Endothelial cell of umbilical vein (primary cell): ENCODE results near the gene SHISA7. TPM values are rescaled to one million over a fixed set of nuclear protein-coding genes. Genes with fewer than 3 reads are reported as not detected.

Source experiments
- BruUV-seq: library from RNA; stranded (reverse); fragments of 400-500 nt; replicated peaks from 2 replicates; lab custom pipeline; 2021; lab: Mats Ljungman, UMichigan
- CTCF ChIA-PET: fragments of 300-600, 350-600 bp; sonication (Branson Sonifier 250); formaldehyde crosslinking; loops from one replicate; lab custom pipeline; 2021; ENCODE audit warnings: antibody characterized with exemption, inconsistent platforms; lab: Charles Lee
- POLR2A ChIA-PET: fragments of 300-600, 350-600 bp; sonication (Branson Sonifier 250); formaldehyde crosslinking; loops from one replicate; lab custom pipeline; 2021; ENCODE audit warnings: antibody characterized with exemption, inconsistent platforms; lab: Charles Lee
- DNase-seq: peaks from one replicate; pipeline ENCODE4 v3.0.0-alpha.2; 2011; ENCODE audit warnings: low read depth, low spot score
- FAIRE-seq: peaks from 2 replicates; lab custom pipeline; 2011; peaks lifted over from hg19 to GRCh38; lab: Jason Lieb, UNC
- H2AFZ ChIP-seq: 2 replicates; pipeline ENCODE4 v1.6.0; 2012; ENCODE audit warnings: low read depth, low read length, control low read depth, inconsistent platforms
- H3K27ac ChIP-seq: 2 replicates; pipeline ENCODE4 v1.5.1; 2011; ENCODE audit warnings: low read depth, mild to moderate bottlenecking, control low read depth, low read length, moderate library complexity; ENCODE audit not compliant: insufficient read depth
- H3K27me3 ChIP-seq, 2 experiments: 2 replicates each; pipeline versions ENCODE4 v1.6.0 to v1.6.1; 2011; ENCODE audit warnings: low read length in 2 of 2, mixed read lengths in 1 of 2; ENCODE audit not compliant: control insufficient read depth in 2 of 2, insufficient read depth in 2 of 2
- H3K36me3 ChIP-seq, 2 experiments: 2 replicates in 1 of 2; 3 replicates in 1 of 2; pipeline ENCODE4 v1.5.1; 2011; ENCODE audit warnings: low read length in 2 of 2, mild to moderate bottlenecking in 1 of 2, moderate library complexity in 1 of 2; ENCODE audit not compliant: control insufficient read depth in 2 of 2, insufficient read depth in 2 of 2; ENCODE audit errors: extremely low read depth in 1 of 2
- H3K4me1 ChIP-seq: 3 replicates; pipeline ENCODE4 v1.5.1; 2011; ENCODE audit warnings: mild to moderate bottlenecking, low read length; ENCODE audit not compliant: control insufficient read depth, insufficient read depth; ENCODE audit errors: extremely low read depth
- H3K4me2 ChIP-seq: 2 replicates; pipeline ENCODE4 v1.6.1; 2011; ENCODE audit warnings: low read length, control low read depth, mixed read lengths; ENCODE audit not compliant: insufficient read depth
- H3K4me3 ChIP-seq, 3 experiments: fragments of 200-600 bp in 1 of 3; sonication (generic), shearing (Covaris generic) in 1 of 3; replicated peaks in 1 of 3; 2 replicates each; pipeline ENCODE4 v1.5.1; 2011 to 2016; ENCODE audit warnings: control low read depth in 3 of 3, low read length in 3 of 3, mild to moderate bottlenecking in 2 of 3, inconsistent platforms in 1 of 3, low read depth in 1 of 3, moderate library complexity in 1 of 3; ENCODE audit not compliant: insufficient read depth in 1 of 3
- H3K79me2 ChIP-seq: 2 replicates; pipeline ENCODE4 v1.6.0; 2012; ENCODE audit warnings: low read length, inconsistent platforms; ENCODE audit not compliant: control insufficient read depth, insufficient read depth
- H3K9ac ChIP-seq: replicated peaks from 2 replicates; pipeline ENCODE3; 2011; ENCODE audit warnings: low read length, control low read depth; ENCODE audit not compliant: insufficient read depth; ENCODE audit errors: extremely low read depth
- H3K9me1 ChIP-seq: replicated peaks from 3 replicates; pipeline ENCODE4 v1.6.0; 2011; ENCODE audit warnings: mild to moderate bottlenecking, low read length; ENCODE audit not compliant: control insufficient read depth, insufficient read depth; ENCODE audit errors: extremely low read depth
- H3K9me3 ChIP-seq: replicated peaks from 2 replicates; pipeline ENCODE4 v1.5.1; 2012; ENCODE audit warnings: low read length, inconsistent platforms; ENCODE audit not compliant: control insufficient read depth, insufficient read depth
- H4K20me1 ChIP-seq: replicated peaks from 2 replicates; pipeline ENCODE3; 2011; ENCODE audit warnings: mild to moderate bottlenecking, low read length; ENCODE audit not compliant: control insufficient read depth, insufficient read depth; ENCODE audit errors: extremely low read depth
- EZH2 ChIP-seq: IDR thresholded peaks from 2 replicates; pipeline ENCODE4 v1.6.1; 2012; ENCODE audit warnings: borderline replicate concordance, low read depth, mild to moderate bottlenecking, moderate library complexity, low read length, inconsistent platforms; ENCODE audit not compliant: severe bottlenecking
- FOS ChIP-seq: IDR thresholded peaks from 2 replicates; pipeline ENCODE4 v1.6.1; 2011; ENCODE audit warnings: mild to moderate bottlenecking, low read length, moderate library complexity, borderline replicate concordance; ENCODE audit not compliant: insufficient read depth
- GATA2 ChIP-seq: IDR thresholded peaks from 2 replicates; pipeline ENCODE4 v1.7.0; 2011; ENCODE audit warnings: low read depth, mild to moderate bottlenecking, moderate library complexity, mixed read lengths, low read length; ENCODE audit not compliant: insufficient read length, insufficient read depth
- JUN ChIP-seq: IDR thresholded peaks from 2 replicates; pipeline ENCODE4 v1.6.1; 2011; ENCODE audit warnings: borderline replicate concordance, low read depth; ENCODE audit not compliant: insufficient read length, insufficient read depth
- MYC ChIP-seq: IDR thresholded peaks from one replicate; pipeline ENCODE4 v1.6.1; 2011; ENCODE audit warnings: mild to moderate bottlenecking, low read depth, low read length
- POLR2A ChIP-seq: IDR thresholded peaks from 2 replicates; pipeline ENCODE4 v1.6.1; 2012; ENCODE audit warnings: low read depth, mild to moderate bottlenecking, control low read depth, low read length
- POLR2AphosphoS5 ChIP-seq: IDR thresholded peaks from 2 replicates; pipeline ENCODE4 v1.6.1; 2012; ENCODE audit warnings: low read depth, mild to moderate bottlenecking, control low read depth, low read length, moderate library complexity; ENCODE audit not compliant: insufficient read depth
- dilution Hi-C: fragments of 300-500 bp; cut with MboI; formaldehyde crosslinking; loops from one replicate; pipeline ENCODE4 v1.15.0; 2019; ENCODE audit warnings: low sequenced_read_pairs; ENCODE audit not compliant: extremely low pct_ligation_motif_present
- intact Hi-C: fragments of 100-400 bp; cut with micrococcal nuclease; formaldehyde crosslinking; loops from one replicate; pipeline ENCODE4 v1.10.0; 2022
- polyA plus RNA-seq, 4 experiments: library from polyadenylated mRNA; depleted of rRNA in 3 of 4; stranded (reverse) in 3 of 4; unstranded in 1 of 4; fragments of >200 nt; gene quantifications; 2 replicates each; pipeline versions ENCODE4 v1.2.1 to v1.2.3, GENCODE V29; 2011 to 2012; ENCODE audit warnings: missing spikeins in 1 of 4
- total RNA-seq: library from RNA; stranded (reverse); gene quantifications from 2 replicates; pipeline ENCODE4 v1.2.3, GENCODE V29; 2021
- TF ChIP-seq, protein P1 (sequence below): IDR thresholded peaks from 2 replicates; pipeline ENCODE4 v1.6.1; 2011; ENCODE audit not compliant: insufficient read depth, insufficient read length
- TF ChIP-seq, protein P2 (sequence below), 2 donors: IDR thresholded peaks; 1 replicate in 1 of 2; 2 replicates in 1 of 2; pipeline ENCODE4 v1.5.1; 2011; ENCODE audit warnings: low read length in 2 of 2, mild to moderate bottlenecking in 2 of 2, moderate library complexity in 2 of 2, control low read depth in 1 of 2, inconsistent platforms in 1 of 2, low read depth in 1 of 2; ENCODE audit not compliant: insufficient read depth in 1 of 2; ENCODE audit errors: extremely low read depth in 1 of 2

SHISA7 gene
- total and polyA plus RNA-seq, 2 donors (not counting 3 experiments of a cell fraction or from before 2014, with no cell fraction given) = not detected

DNA sequence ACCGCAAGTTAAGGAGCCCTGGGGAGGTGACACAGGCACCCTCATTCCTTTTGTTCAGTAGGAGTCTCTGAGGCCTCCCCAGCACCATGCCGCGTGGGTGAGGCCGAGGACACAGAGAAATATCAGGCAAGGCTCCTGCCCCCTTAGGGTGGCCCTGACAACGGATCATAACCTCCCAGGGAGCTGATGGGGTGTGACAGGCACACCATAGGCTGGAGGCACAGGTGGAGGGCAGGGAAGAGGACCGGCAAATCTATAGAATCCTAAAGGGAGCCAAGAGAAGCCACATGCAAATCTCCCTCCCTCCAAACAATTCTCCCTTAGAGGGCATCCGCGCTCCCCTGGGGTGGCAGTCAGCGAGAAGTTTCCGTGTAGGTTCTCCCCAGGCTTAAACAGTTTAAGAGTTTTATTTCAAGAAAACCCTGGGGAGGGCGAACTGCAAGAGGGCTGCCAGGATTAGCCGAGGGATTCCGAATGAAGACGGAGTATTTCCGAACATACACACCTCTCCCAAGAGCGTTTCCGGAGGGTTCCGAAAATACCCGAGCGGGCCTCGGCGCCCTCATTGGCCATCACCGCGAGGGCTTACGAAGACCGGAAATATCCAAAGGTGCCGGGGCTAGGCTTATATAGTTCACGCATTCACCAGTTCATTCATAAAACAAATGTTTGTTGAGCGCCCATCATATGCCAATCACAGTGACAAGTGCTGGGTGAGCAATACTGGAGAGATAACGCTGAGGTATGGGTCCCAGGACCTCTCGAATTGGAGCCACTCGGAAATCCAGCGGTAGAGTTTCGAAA is 58.0 kb downstream of the SHISA7 start:
- BruUV-seq = TSS peak; percentile 60
- peak overlapping the region; percentile 90 for H2AFZ ChIP-seq
- CTCF ChIA-PET = interaction anchor here (1.3 to 2.9 kb wide), 7 partner anchors 13 to 119 kb away, joined by 7 to 51 read pairs (median 10); partner anchors contain the start of gene KMT5C
- dilution Hi-C loops = no loop called here
- peak overlapping the region; percentile 75 for H3K27ac ChIP-seq
- H4K20me1 ChIP-seq = peaks cover 4% of the 10 kb centered on the region
- peaks cover 31% of the 10 kb centered on the region for H3K4me1 ChIP-seq
- H3K36me3 ChIP-seq = peaks cover 14 to 24% of the 10 kb centered on the region in 2 experiments
- POLR2A ChIA-PET = interaction anchor here (2.4 kb wide), 2 partner anchors 22 to 46 kb away, joined by 9 to 11 read pairs; partner anchors contain the start of genes KMT5C and UBE2S
- peak; percentile 97 for DNase-seq
- H3K27me3 ChIP-seq = no peaks in the 10 kb centered on the region
- H3K9me3 ChIP-seq = no peaks in the 10 kb centered on the region
- intact Hi-C loops = loop anchor here (1.0 to 10.0 kb wide), 7 partner anchors 23 to 240 kb away; partner anchors contain the start of genes ISOC2, KMT5C, TNNT1 and ZNF524
- peak overlapping the region; percentile 67 for H3K9ac ChIP-seq
- H3K9me1 ChIP-seq = no peaks in the 10 kb centered on the region
- H3K4me2 ChIP-seq = peak overlapping the region; percentile 86
- TF ChIP-seq POLR2A = no peak
- TF ChIP-seq FOS = no peak
- TF ChIP-seq, protein P1, sequence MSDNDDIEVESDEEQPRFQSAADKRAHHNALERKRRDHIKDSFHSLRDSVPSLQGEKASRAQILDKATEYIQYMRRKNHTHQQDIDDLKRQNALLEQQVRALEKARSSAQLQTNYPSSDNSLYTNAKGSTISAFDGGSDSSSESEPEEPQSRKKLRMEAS = no peak
- no peak for TF ChIP-seq POLR2AphosphoS5
- no peak for TF ChIP-seq MYC
- no peak for TF ChIP-seq GATA2
- TF ChIP-seq JUN = no peak
- no peak for TF ChIP-seq EZH2
- TF ChIP-seq, protein P2, sequence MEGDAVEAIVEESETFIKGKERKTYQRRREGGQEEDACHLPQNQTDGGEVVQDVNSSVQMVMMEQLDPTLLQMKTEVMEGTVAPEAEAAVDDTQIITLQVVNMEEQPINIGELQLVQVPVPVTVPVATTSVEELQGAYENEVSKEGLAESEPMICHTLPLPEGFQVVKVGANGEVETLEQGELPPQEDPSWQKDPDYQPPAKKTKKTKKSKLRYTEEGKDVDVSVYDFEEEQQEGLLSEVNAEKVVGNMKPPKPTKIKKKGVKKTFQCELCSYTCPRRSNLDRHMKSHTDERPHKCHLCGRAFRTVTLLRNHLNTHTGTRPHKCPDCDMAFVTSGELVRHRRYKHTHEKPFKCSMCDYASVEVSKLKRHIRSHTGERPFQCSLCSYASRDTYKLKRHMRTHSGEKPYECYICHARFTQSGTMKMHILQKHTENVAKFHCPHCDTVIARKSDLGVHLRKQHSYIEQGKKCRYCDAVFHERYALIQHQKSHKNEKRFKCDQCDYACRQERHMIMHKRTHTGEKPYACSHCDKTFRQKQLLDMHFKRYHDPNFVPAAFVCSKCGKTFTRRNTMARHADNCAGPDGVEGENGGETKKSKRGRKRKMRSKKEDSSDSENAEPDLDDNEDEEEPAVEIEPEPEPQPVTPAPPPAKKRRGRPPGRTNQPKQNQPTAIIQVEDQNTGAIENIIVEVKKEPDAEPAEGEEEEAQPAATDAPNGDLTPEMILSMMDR (IDR thresholded peaks at IDR 0.05; ENCODE audit: extremely low read depth in 1 of 2, insufficient read depth in 1 of 2, low read depth in 1 of 2, low read length in 2 of 2) = no peak
- peaks cover 41% of the 10 kb centered on the region for H3K79me2 ChIP-seq
- H3K4me3 ChIP-seq = peak overlapping the region in 2 of 3 experiments; percentile 31 to 58
- FAIRE-seq = no peak
